HEK293 (cell line): Measurements from ENCODE around the gene CBX5.

Source experiments
- GLIS1 ChIP-seq: fragments of 450-650 bp; formaldehyde crosslinking; IDR thresholded peaks from 2 replicates; pipeline ENCODE4 v1.5.1; 2016; ENCODE audit warnings: missing biosample characterization, missing genetic modification characterization
- HIC1 ChIP-seq: fragments of 450-650 bp; formaldehyde crosslinking; IDR thresholded peaks from 2 replicates; pipeline ENCODE4 v1.5.1; 2016; ENCODE audit warnings: missing biosample characterization, missing genetic modification characterization
- HOXA7 ChIP-seq: sonication (generic); formaldehyde crosslinking; IDR thresholded peaks from 2 replicates; pipeline ENCODE4 v1.8.1; 2022; ENCODE audit warnings: missing genetic modification reagents, borderline replicate concordance
- HOXD13 ChIP-seq: sonication (generic); formaldehyde crosslinking; IDR thresholded peaks from 2 replicates; pipeline ENCODE4 v1.8.0; 2022; ENCODE audit warnings: missing genetic modification reagents, borderline replicate concordance
- IKZF3 ChIP-seq: fragments of 450-650 bp; IDR thresholded peaks from 2 replicates; pipeline ENCODE4 v1.5.0; 2018; ENCODE audit warnings: missing biosample characterization, mild to moderate bottlenecking, missing genetic modification characterization, moderate library complexity
- KLF10 ChIP-seq: fragments of 450-650 bp; IDR thresholded peaks from 2 replicates; pipeline ENCODE4 v1.5.1; 2018; ENCODE audit warnings: missing biosample characterization, mild to moderate bottlenecking, missing genetic modification characterization
- KLF8 ChIP-seq: fragments of 450-650 bp; formaldehyde crosslinking; IDR thresholded peaks from 2 replicates; pipeline ENCODE4 v1.5.1; 2016; ENCODE audit warnings: missing biosample characterization, missing genetic modification characterization
- ZEB2 ChIP-seq: fragments of 450-650 bp; formaldehyde crosslinking; IDR thresholded peaks from 2 replicates; pipeline ENCODE4 v1.5.1; 2016; ENCODE audit warnings: missing biosample characterization, missing genetic modification characterization
- ZIC2 ChIP-seq: fragments of 450-650 bp; formaldehyde crosslinking; IDR thresholded peaks from 2 replicates; pipeline ENCODE4 v1.5.1; 2016; ENCODE audit warnings: missing biosample characterization, missing genetic modification characterization
- ZNF10 ChIP-seq: fragments of 450-650 bp; formaldehyde crosslinking; IDR thresholded peaks from 2 replicates; pipeline ENCODE4 v1.5.1; 2017; ENCODE audit warnings: missing biosample characterization, missing genetic modification characterization
- ZNF140 ChIP-seq: fragments of 450-650 bp; formaldehyde crosslinking; IDR thresholded peaks from 2 replicates; pipeline ENCODE4 v1.5.1; 2016; ENCODE audit warnings: missing biosample characterization, missing genetic modification characterization
- ZNF239 ChIP-seq: fragments of 450-650 bp; formaldehyde crosslinking; IDR thresholded peaks from 2 replicates; pipeline ENCODE4 v1.5.1; 2016; ENCODE audit warnings: missing biosample characterization, missing genetic modification characterization
- ZNF24 ChIP-seq: fragments of 450-650 bp; formaldehyde crosslinking; IDR thresholded peaks from 2 replicates; pipeline ENCODE4 v1.5.1; 2016; ENCODE audit warnings: missing biosample characterization, missing genetic modification characterization
- ZNF366 ChIP-seq: fragments of 450-650 bp; formaldehyde crosslinking; conservative IDR thresholded peaks from 2 replicates; pipeline ENCODE4 v1.5.1; 2016; ENCODE audit warnings: missing biosample characterization, missing genetic modification characterization
- ZNF391 ChIP-seq: fragments of 450-650 bp; formaldehyde crosslinking; IDR thresholded peaks from 2 replicates; pipeline ENCODE4 v1.5.1; 2016; ENCODE audit warnings: low read depth, missing biosample characterization, missing genetic modification characterization, borderline replicate concordance
- ZNF555 ChIP-seq: fragments of 450-650 bp; formaldehyde crosslinking; conservative IDR thresholded peaks from 2 replicates; pipeline ENCODE4 v1.5.1; 2017; ENCODE audit warnings: missing biosample characterization, mild to moderate bottlenecking, missing genetic modification characterization, inconsistent platforms
- ZNF654 ChIP-seq: fragments of 450-650 bp; formaldehyde crosslinking; IDR thresholded peaks from 2 replicates; pipeline ENCODE4 v1.5.1; 2016; ENCODE audit warnings: low read depth, missing biosample characterization, missing genetic modification characterization
- ZNF670 ChIP-seq: fragments of 450-650 bp; formaldehyde crosslinking; IDR thresholded peaks from 2 replicates; pipeline ENCODE4 v1.5.1; 2016; ENCODE audit warnings: missing biosample characterization, missing genetic modification characterization, low read depth
- ZNF747 ChIP-seq: fragments of 450-650 bp; formaldehyde crosslinking; IDR thresholded peaks from 2 replicates; pipeline ENCODE4 v1.5.1; 2016; ENCODE audit warnings: missing biosample characterization, missing genetic modification characterization
- ZSCAN16 ChIP-seq: fragments of 450-650 bp; formaldehyde crosslinking; IDR thresholded peaks from 2 replicates; pipeline ENCODE4 v1.5.1; 2016; ENCODE audit warnings: missing biosample characterization, missing genetic modification characterization
- ZSCAN30 ChIP-seq: fragments of 450-650 bp; IDR thresholded peaks from 2 replicates; pipeline ENCODE4 v1.5.1; 2018; ENCODE audit warnings: missing biosample characterization, mild to moderate bottlenecking, missing genetic modification characterization, moderate library complexity
- ZSCAN5A ChIP-seq: fragments of 450-650 bp; formaldehyde crosslinking; IDR thresholded peaks from 2 replicates; pipeline ENCODE4 v1.5.1; 2016; ENCODE audit warnings: missing biosample characterization, missing genetic modification characterization
- TF ChIP-seq, protein P1 (sequence below): fragments of 450-650 bp; formaldehyde crosslinking; IDR thresholded peaks from 2 replicates; pipeline ENCODE4 v1.5.1; 2016; ENCODE audit warnings: missing biosample characterization, missing genetic modification characterization
- TF ChIP-seq, protein P2 (sequence below): fragments of 450-650 bp; formaldehyde crosslinking; IDR thresholded peaks from 2 replicates; pipeline ENCODE4 v1.5.1; 2016; ENCODE audit warnings: missing biosample characterization, missing genetic modification characterization
- TF ChIP-seq, protein P3 (sequence below): fragments of 450-650 bp; formaldehyde crosslinking; IDR thresholded peaks from 2 replicates; pipeline ENCODE4 v1.5.1; 2016; ENCODE audit warnings: missing biosample characterization, missing genetic modification characterization
- TF ChIP-seq, protein P4 (sequence below): fragments of 450-650 bp; formaldehyde crosslinking; IDR thresholded peaks from 2 replicates; pipeline ENCODE4; 2016; ENCODE audit warnings: missing biosample characterization, missing genetic modification characterization
- TF ChIP-seq, protein P5 (sequence below): fragments of 450-650 bp; formaldehyde crosslinking; optimal IDR thresholded peaks from 2 replicates; pipeline ENCODE3; 2016; ENCODE audit warnings: missing biosample characterization, mild to moderate bottlenecking, missing genetic modification characterization
- TF ChIP-seq, protein P6 (sequence below): fragments of 450-650 bp; formaldehyde crosslinking; IDR thresholded peaks from 2 replicates; pipeline ENCODE4 v1.5.1; 2016; ENCODE audit warnings: missing biosample characterization, missing genetic modification characterization

CBX5 gene

GRCh38 chr12:54279227-54279631 is 693 bp downstream of the CBX5 start (continued):
- TF ChIP-seq ZNF654 (tag by site-specific recombination) (no peak), ZSCAN5A (no peak), HIC1 (no peak), ZNF747 (tag by site-specific recombination) (no peak), KLF10 (tag by site-specific recombination) (no peak; the same call in 1 of the 2 replicates), IKZF3 (tag by site-specific recombination) (no peak), ZNF391 (tag by site-specific recombination) (peak; percentile 58; the same call in 1 of the 2 replicates), HOXD13 (CRISPR knock-in tag) (no peak), KLF8 (tag by site-specific recombination) (no peak), ZNF670 (tag by site-specific recombination) (no peak), GLIS1 (tag by site-specific recombination) (no peak), ZEB2 (tag by site-specific recombination) (0 out of 2 replicates have a peak, but pooled peaks have one; percentile 68), ZIC2 (tag by site-specific recombination) (no peak), ZNF140 (tag by site-specific recombination) (no peak), ZNF555 (tag by site-specific recombination) (no peak), ZNF239 (no peak), ZNF10 (tag by site-specific recombination) (no peak), ZNF366 (tag by site-specific recombination) (peak; percentile 87; the same call in 1 of the 2 replicates), ZSCAN30 (tag by site-specific recombination) (no peak), HOXA7 (CRISPR knock-in tag) (no peak), ZSCAN16 (tag by site-specific recombination) (no peak), ZNF24 (no peak; the same call in 1 of the 2 replicates)
- TF ChIP-seq, protein P1, sequence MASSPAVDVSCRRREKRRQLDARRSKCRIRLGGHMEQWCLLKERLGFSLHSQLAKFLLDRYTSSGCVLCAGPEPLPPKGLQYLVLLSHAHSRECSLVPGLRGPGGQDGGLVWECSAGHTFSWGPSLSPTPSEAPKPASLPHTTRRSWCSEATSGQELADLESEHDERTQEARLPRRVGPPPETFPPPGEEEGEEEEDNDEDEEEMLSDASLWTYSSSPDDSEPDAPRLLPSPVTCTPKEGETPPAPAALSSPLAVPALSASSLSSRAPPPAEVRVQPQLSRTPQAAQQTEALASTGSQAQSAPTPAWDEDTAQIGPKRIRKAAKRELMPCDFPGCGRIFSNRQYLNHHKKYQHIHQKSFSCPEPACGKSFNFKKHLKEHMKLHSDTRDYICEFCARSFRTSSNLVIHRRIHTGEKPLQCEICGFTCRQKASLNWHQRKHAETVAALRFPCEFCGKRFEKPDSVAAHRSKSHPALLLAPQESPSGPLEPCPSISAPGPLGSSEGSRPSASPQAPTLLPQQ (tag by site-specific recombination), result no peak
- TF ChIP-seq, protein P2, sequence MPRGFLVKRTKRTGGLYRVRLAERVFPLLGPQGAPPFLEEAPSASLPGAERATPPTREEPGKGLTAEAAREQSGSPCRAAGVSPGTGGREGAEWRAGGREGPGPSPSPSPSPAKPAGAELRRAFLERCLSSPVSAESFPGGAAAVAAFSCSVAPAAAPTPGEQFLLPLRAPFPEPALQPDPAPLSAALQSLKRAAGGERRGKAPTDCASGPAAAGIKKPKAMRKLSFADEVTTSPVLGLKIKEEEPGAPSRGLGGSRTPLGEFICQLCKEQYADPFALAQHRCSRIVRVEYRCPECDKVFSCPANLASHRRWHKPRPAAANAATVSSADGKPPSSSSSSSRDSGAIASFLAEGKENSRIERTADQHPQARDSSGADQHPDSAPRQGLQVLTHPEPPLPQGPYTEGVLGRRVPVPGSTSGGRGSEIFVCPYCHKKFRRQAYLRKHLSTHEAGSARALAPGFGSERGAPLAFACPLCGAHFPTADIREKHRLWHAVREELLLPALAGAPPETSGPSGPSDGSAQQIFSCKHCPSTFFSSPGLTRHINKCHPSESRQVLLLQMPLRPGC (tag by site-specific recombination), result no peak
- TF ChIP-seq, protein P3, sequence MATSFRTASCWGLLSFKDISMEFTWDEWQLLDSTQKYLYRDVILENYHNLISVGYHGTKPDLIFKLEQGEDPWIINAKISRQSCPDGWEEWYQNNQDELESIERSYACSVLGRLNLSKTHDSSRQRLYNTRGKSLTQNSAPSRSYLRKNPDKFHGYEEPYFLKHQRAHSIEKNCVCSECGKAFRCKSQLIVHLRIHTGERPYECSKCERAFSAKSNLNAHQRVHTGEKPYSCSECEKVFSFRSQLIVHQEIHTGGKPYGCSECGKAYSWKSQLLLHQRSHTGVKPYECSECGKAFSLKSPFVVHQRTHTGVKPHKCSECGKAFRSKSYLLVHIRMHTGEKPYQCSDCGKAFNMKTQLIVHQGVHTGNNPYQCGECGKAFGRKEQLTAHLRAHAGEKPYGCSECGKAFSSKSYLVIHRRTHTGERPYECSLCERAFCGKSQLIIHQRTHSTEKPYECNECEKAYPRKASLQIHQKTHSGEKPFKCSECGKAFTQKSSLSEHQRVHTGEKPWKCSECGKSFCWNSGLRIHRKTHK (tag by site-specific recombination), result no peak
- TF ChIP-seq, protein P4, sequence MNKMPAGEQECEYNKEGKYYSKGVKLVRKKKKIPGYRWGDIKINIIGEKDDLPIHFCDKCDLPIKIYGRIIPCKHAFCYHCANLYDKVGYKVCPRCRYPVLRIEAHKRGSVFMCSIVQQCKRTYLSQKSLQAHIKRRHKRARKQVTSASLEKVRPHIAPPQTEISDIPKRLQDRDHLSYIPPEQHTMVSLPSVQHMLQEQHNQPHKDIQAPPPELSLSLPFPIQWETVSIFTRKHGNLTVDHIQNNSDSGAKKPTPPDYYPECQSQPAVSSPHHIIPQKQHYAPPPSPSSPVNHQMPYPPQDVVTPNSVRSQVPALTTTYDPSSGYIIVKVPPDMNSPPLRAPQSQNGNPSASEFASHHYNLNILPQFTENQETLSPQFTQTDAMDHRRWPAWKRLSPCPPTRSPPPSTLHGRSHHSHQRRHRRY (tag by site-specific recombination), result 0 out of 2 replicates have a peak, but pooled peaks have one; percentile 22
- TF ChIP-seq, protein P5, sequence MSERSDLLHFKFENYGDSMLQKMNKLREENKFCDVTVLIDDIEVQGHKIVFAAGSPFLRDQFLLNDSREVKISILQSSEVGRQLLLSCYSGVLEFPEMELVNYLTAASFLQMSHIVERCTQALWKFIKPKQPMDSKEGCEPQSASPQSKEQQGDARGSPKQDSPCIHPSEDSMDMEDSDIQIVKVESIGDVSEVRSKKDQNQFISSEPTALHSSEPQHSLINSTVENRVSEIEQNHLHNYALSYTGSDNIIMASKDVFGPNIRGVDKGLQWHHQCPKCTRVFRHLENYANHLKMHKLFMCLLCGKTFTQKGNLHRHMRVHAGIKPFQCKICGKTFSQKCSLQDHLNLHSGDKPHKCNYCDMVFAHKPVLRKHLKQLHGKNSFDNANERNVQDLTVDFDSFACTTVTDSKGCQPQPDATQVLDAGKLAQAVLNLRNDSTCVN, result peak; percentile 37
- TF ChIP-seq, protein P6, sequence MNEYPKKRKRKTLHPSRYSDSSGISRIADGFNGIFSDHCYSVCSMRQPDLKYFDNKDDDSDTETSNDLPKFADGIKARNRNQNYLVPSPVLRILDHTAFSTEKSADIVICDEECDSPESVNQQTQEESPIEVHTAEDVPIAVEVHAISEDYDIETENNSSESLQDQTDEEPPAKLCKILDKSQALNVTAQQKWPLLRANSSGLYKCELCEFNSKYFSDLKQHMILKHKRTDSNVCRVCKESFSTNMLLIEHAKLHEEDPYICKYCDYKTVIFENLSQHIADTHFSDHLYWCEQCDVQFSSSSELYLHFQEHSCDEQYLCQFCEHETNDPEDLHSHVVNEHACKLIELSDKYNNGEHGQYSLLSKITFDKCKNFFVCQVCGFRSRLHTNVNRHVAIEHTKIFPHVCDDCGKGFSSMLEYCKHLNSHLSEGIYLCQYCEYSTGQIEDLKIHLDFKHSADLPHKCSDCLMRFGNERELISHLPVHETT (tag by site-specific recombination), result peak; percentile 31; the same call in 1 of the 2 replicates
